Measurements from ENCODE around the gene KIAA1191.

Gene KIAA1191

DNA sequence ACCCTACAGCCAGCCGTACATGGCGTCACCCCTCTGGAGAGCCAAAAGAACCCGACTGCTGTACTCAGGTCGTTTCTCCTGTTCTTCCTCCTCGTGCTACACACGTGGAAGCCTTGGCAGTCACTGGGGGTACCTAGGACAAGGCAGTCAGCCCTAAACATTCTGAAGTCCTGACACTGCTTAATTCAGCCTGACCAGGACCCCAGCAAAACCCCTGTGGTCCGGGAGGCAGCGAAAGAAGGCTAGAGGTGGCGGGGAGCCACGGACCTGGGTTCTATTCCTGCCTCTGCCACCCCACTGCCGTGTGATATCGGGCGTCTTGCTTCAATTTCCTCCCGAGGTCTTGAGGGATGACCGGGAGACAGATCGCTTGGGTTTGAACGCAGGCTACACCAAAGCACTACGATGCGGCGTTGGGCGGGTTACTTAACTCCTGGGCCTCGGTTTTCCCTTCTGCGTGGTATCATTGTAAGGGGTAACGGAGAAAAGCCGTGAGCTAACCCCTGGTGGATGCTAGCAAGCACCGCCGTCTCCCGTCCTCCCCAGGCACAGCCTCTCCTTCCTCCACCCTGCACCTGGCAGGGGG is 3.3 kb upstream of the KIAA1191 start:
- H3K4me1 Mint-ChIP-seq, result peaks cover 20 to 39% of the 10 kb centered on the region in 2 donors
- peak overlapping the region; percentile 79 for H3K27ac Mint-ChIP-seq
- H3K36me3 Mint-ChIP-seq, result peaks cover 22% of the 10 kb centered on the region in 2 donors
- peak overlapping the region; percentile 83 to 88 for H3K4me3 Mint-ChIP-seq
- DNase-seq (no peak), ATAC-seq (replicated peaks) (no peak)
- no peaks in the 10 kb centered on the region for H3K9me3 Mint-ChIP-seq
- H3K27me3 Mint-ChIP-seq, result no peaks in the 10 kb centered on the region

DNA sequence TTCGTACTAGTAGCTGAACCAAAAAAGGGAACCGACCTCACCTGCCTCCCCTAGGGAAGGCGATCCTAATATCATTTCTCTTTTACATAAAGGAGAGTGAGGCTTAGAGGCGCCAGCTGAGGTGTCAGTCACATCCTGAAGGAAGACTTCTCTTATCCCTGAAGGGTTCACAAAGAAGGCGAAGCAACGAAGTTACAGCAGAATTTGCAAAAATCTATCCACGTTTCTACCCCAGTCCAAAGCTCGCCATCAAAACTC is 598 bp upstream of the KIAA1191 start:
- H3K27ac Mint-ChIP-seq, result peak overlapping the region; percentile 98

DNA sequence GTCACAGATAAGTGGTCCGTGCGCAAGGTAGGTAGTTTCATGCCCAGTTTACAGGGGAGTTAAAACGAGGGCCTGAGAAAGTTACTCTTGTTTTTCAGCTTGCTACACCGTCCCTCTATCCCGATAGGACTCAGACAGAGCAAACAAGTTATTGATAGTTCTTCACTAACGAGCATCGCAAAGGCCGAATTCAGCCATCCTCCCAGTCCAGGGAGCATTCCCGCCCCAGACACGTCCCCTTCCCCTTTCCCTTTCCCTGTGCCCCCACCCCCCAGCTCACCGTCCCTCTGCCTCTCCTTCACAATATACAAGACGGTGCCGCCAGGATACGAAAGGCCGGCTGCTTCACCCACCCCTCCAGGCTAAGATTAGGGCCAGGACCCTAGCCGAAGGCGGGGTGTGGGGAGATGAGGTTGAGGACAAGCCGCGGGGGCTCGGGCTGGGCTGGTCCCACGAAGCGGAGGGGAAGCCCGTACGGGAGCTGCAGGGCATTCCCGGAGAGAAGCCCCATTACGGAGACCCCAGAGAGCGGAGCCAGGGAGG is 599 bp downstream of the KIAA1191 start:
- Mint-ChIP-seq H3K9me3 (no peaks in the 10 kb centered on the region), H3K4me1 (peaks cover 18 to 40% of the 10 kb centered on the region in 2 donors), H3K27ac (peak overlapping the region; percentile 98), H3K36me3 (peaks cover 8 to 13% of the 10 kb centered on the region in 2 donors), H3K4me3 (peak overlapping the region; percentile 96 to 100), H3K27me3 (no peaks in the 10 kb centered on the region)
- peak; percentile 3 to 6 for ATAC-seq (replicated peaks)
- no peak for DNase-seq

More for the DNA sequence above, 598 bp upstream of the KIAA1191 start:
- peak overlapping the region; percentile 96 to 100 for H3K4me3 Mint-ChIP-seq
- DNase-seq (peak; percentile 41), ATAC-seq (replicated peaks) (peak; percentile 60 to 62)
- H3K9me3 Mint-ChIP-seq, result no peaks in the 10 kb centered on the region
- H3K27me3 Mint-ChIP-seq, result no peaks in the 10 kb centered on the region
- H3K36me3 Mint-ChIP-seq, result peaks cover 11 to 16% of the 10 kb centered on the region in 2 donors
- peaks cover 22 to 47% of the 10 kb centered on the region in 2 donors for H3K4me1 Mint-ChIP-seq

- H3K4me3 Mint-ChIP-seq, result peak overlapping the region in 1 of 2 donors; percentile 25
- H3K9me3 Mint-ChIP-seq, result no peaks in the 10 kb centered on the region
These were observed 1.9 kb downstream of the KIAA1191 start for GRCh38 chr5:176359658-176360057.

DNA sequence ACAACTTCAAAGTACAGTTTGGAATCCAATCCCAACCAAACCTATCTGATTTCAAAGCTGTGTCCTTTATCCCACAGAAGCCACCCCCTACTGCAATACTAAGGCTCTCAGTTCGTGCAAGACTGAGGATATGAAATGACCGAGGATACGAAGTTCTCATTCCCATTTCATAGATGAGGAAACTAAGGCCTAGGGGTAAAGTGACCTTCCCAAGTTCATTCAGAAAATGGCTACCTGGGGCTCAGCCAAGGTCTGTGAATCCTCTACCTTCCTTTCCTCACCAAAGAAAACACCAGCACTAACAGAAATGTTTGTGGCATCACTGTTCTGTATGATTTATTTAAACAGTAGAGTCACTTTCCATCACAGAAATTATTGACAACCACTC is 5.4 kb downstream of the KIAA1191 start:
- H3K9me3 Mint-ChIP-seq, result no peaks in the 10 kb centered on the region
- ATAC-seq (replicated peaks) (no peak), DNase-seq (no peak)
- peaks cover 29 to 41% of the 10 kb centered on the region in 2 donors for H3K4me1 Mint-ChIP-seq
- H3K4me3 Mint-ChIP-seq, result no peak overlapping the region
- peaks cover 22 to 32% of the 10 kb centered on the region in 2 donors for H3K36me3 Mint-ChIP-seq
- H3K27ac Mint-ChIP-seq, result no peak overlapping the region
- no peaks in the 10 kb centered on the region for H3K27me3 Mint-ChIP-seq

More at GRCh38 chr5:176359658-176360057, 1.9 kb downstream of the KIAA1191 start:
- no peak overlapping the region for H3K27ac Mint-ChIP-seq
- H3K27me3 Mint-ChIP-seq, result no peaks in the 10 kb centered on the region
- H3K4me1 Mint-ChIP-seq, result peaks cover 18 to 45% of the 10 kb centered on the region in 2 donors
- H3K36me3 Mint-ChIP-seq, result peaks cover 12 to 17% of the 10 kb centered on the region in 2 donors
- DNase-seq (no peak), ATAC-seq (replicated peaks) (no peak)

DNA sequence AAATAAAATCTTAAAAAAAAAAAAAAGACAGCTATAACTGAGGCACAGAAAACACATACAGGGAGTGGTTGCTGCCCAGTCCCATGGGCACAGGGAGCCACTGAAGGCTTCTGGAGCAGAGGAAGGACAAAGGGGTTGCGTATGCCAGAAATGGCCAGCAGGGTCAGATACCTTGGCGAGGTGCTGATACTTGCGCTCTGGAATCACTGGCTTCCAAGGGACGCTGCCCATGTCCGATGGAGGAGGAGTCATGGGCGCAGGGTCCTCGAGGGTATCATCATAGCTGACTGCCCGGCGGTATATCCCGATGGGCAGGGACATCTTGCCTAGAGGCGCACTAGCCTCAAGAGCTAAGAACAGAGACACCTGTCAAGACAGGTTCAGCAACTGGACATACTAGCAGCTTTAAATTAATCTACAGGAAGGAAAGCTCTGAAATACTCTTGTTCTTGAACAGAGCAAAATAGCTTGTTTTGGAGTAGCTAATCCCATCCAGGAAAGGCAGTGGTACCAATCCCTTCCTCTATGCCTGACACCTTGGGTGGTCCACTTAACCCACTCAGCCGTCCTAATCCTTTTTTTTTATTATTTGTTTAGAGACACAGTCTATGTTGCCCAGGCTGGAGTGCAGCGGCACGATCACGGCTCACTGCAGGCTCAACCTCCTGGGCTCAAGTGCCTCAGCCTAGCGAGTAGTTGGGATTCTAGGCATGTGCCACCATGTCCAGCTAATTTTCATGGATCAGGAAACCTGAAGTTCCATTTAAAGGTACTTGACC is 6.0 kb downstream of the KIAA1191 start:
- H3K36me3 Mint-ChIP-seq, result peaks cover 25 to 35% of the 10 kb centered on the region in 2 donors
- no peak for DNase-seq
- no peak for ATAC-seq (replicated peaks)
- no peaks in the 10 kb centered on the region for H3K27me3 Mint-ChIP-seq
- no peak overlapping the region for H3K27ac Mint-ChIP-seq
- no peak overlapping the region for H3K4me3 Mint-ChIP-seq
- peaks cover 29 to 41% of the 10 kb centered on the region in 2 donors for H3K4me1 Mint-ChIP-seq
- no peaks in the 10 kb centered on the region for H3K9me3 Mint-ChIP-seq

DNA sequence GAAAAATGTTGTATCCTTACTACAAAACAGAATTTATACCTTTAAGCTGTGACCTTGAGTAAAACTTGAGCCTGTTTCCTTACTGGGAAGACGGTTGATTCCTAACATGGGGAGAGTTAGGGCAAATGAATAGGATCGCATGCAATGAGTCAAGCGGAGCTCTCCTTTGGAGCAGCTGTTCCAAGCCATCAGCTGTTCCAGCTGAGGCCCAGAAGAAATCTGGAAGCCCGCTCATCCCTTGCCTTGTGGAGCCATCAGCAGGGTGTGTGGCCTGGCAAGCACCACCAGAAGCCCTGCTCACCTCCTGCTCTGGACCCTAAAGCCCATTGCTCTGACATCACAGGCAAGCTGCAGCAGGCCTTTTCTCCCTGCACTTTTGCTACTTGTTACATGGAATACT is 8.0 kb downstream of the KIAA1191 start:
- Mint-ChIP-seq H3K9me3 (no peaks in the 10 kb centered on the region), H3K36me3 (peaks cover 38 to 52% of the 10 kb centered on the region in 2 donors), H3K4me3 (no peak overlapping the region), H3K27me3 (no peaks in the 10 kb centered on the region), H3K4me1 (peaks cover 25 to 35% of the 10 kb centered on the region in 2 donors), H3K27ac (no peak overlapping the region)
- ATAC-seq (replicated peaks) (no peak), DNase-seq (no peak)

DNA sequence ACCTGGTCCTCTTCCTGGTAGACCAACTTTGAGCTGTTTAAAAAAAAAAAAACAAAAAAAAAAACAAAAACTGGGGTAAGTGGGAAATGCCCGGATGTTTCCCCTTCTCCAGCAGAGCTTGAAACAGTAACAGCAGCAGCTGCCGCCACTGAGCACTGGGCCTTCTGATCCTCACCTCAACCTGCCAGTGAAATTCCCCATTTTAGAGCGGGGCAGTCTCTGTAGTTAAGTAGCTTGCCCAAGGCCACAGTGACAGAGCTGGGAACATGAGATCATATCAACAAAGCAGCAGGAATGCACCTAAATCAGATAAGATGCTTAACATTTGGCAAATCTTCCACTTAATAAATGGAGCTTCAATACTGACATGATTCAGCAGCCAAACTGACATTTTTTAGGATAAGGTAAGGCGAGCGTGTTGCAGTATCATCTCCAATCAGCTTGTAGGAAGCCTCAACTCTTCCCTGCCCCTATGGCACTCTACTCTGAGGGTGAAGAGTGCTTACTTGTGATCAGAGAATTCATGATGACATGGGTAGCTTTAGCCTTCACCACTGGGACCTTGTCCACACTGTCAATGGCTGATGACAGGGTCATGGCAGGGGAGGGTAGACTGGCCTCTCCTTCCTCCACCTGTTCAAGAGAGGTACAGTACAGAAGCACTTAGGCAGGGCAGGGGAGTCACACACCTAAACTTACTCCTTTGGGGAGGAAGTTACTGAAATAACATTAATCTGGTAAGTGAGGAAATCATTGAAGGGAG is 9.3 kb downstream of the KIAA1191 start:
- Mint-ChIP-seq H3K36me3 (peaks cover 43 to 54% of the 10 kb centered on the region in 2 donors), H3K9me3 (no peaks in the 10 kb centered on the region), H3K4me3 (no peak overlapping the region), H3K4me1 (peaks cover 20 to 24% of the 10 kb centered on the region in 2 donors), H3K27ac (peak overlapping the region; percentile 62), H3K27me3 (no peaks in the 10 kb centered on the region)
- ATAC-seq (replicated peaks), result peak in 1 of 2 donors; percentile 76
- DNase-seq, result no peak

- Mint-ChIP-seq H3K27me3 (no peaks in the 10 kb centered on the region), H3K4me1 (peaks cover 19 to 22% of the 10 kb centered on the region in 2 donors), H3K4me3 (no peak overlapping the region), H3K27ac (no peak overlapping the region), H3K9me3 (no peaks in the 10 kb centered on the region), H3K36me3 (peaks cover 40 to 53% of the 10 kb centered on the region in 2 donors)
- no peak for DNase-seq
- ATAC-seq (replicated peaks), result no peak
These were observed 11.1 kb downstream of the KIAA1191 start for GRCh38 chr5:176350416-176350815.

GRCh38 chr5:176342766-176343458 is 18.7 kb downstream of the KIAA1191 start:
- no peaks in the 10 kb centered on the region for H3K27me3 Mint-ChIP-seq
- DNase-seq, result no peak
- H3K4me1 Mint-ChIP-seq, result no peaks in the 10 kb centered on the region
- H3K4me3 Mint-ChIP-seq, result no peak overlapping the region
- peaks cover 16 to 31% of the 10 kb centered on the region in 2 donors for H3K36me3 Mint-ChIP-seq
- no peaks in the 10 kb centered on the region for H3K9me3 Mint-ChIP-seq
- no peak for ATAC-seq (replicated peaks)
- no peak overlapping the region for H3K27ac Mint-ChIP-seq

DNA sequence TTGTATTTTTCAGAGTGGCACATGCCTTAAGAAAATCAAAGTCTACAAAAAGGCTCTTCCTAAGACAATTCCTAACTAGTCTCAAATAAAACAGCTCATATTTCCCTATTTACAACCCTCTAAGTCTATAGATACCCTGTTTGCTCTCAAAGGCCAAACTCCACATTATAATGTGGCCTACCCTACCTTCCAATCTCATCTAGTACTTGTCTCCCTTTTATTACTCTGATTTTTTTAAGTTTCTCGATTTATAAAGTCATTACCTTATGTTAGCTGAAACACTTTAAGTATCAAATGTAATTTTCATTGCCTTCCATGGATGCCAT is 19.4 kb downstream of the KIAA1191 start:
- DNase-seq (no peak), ATAC-seq (replicated peaks) (no peak)
- Mint-ChIP-seq H3K4me1 (no peaks in the 10 kb centered on the region), H3K4me3 (no peak overlapping the region), H3K36me3 (peaks cover 15 to 30% of the 10 kb centered on the region in 2 donors), H3K27me3 (no peaks in the 10 kb centered on the region), H3K27ac (no peak overlapping the region), H3K9me3 (no peaks in the 10 kb centered on the region)

DNA sequence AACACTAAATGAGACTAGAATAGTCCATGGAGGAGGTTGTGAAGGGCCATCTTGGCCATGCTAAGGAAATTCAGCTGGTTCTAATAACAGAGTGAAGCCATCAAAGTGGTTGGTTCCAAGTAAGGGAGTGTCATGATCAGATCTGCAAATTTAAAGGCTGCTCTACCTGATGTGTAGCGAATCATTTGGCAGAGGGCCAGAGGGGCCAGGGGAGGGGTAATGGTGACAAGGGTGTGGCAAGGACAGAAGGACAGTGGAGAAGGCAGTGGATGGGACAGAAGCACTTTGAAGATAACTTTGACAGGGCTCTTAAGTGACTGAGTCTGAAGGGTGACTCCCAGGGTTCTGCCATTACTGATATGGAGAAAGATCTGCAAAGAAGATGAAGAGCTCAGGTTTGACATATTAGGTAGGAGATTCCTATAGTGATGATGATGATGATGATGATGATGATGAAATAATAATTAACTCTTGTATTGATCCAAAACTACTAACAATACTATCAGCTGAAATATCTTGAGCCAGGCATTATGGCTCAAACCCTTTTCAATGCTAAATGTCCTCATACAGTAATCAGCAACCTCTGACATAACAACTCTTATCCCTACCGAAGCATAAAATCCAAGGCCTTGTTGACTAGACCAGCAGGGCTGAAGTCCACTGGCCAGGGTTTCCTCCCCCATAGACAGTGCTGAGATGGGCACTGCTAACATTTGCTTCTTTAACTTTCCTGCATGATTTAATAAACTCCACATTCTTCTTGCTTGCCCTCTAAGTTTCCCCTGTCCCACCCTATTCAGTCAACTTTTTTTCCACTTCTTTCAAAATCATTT is 20.0 kb downstream of the KIAA1191 start:
- Mint-ChIP-seq H3K36me3 (peaks cover 20 to 35% of the 10 kb centered on the region in 2 donors), H3K9me3 (no peaks in the 10 kb centered on the region), H3K4me1 (no peaks in the 10 kb centered on the region), H3K27ac (no peak overlapping the region), H3K4me3 (no peak overlapping the region), H3K27me3 (no peaks in the 10 kb centered on the region)
- ATAC-seq (replicated peaks), result no peak
- no peak for DNase-seq

GRCh38 chr5:176339304-176339703 is 22.3 kb downstream of the KIAA1191 start:
- ATAC-seq (replicated peaks) (no peak), DNase-seq (no peak)
- Mint-ChIP-seq H3K36me3 (peaks cover 27 to 36% of the 10 kb centered on the region in 2 donors), H3K27ac (no peak overlapping the region), H3K4me1 (no peaks in the 10 kb centered on the region), H3K4me3 (no peak overlapping the region), H3K9me3 (peaks cover 3 to 4% of the 10 kb centered on the region in 2 donors), H3K27me3 (no peaks in the 10 kb centered on the region)

All from stimulated activated naive B cell treated with anti-CD40 and anti-IgM and Interleukin-4, amounts not matched to agents 10 μg/mL and 1 μg/mL and 100 μg/mL, for 72 hours (primary cell).